ENCODE results near the gene MALSU1. TPM values are rescaled to one million over a fixed set of nuclear protein-coding genes. Genes with fewer than 3 reads are reported as not detected.

MALSU1 gene
- total RNA-seq: 48.8 and 57.8 TPM in 2 replicates

DNA sequence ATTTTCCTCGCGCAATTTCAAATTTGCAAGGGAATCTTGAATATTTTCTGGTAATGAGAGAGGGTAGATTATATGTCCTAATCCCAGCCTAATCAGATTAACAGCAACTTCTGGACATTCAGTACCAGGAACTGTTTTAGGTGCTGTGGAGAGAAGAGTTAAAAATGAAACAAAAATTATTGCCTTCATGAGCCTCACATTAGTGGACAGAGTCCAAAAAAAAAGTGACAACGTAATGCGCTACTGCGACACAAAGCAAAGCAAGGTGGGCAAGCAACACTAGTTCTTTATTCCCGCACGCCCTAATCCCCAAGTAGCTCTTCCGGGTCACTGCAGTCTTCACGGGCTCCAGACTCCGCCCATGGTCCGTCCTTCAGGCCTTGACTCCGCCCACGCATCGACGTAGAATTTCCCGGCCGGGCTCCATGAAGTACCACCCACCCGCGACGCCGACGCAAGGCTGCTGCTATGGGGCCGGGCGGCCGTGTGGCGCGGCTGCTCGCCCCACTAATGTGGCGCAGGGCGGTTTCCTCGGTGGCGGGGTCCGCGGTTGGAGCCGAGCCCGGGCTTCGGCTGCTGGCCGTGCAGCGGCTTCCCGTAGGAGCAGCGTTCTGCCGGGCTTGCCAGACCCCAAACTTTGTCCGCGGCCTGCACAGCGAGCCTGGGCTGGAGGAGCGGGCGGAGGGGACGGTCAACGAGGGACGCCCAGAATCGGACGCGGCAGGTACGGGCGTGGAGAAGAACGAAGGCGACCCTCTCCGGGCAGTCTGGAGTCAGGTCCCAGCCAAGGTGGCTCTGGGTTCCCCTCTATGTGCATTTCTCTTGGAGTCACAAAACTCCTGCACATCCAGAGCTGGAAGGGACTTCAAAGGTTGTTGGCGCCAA is at the start of gene MALSU1:
TSS of gene MALSU1 (plus strand) at position 455 of the 885 bp plus-strand sequence. CDS start at position 469, 14 bp downstream.

Other genes with a start within 250 kb of the MALSU1 start
- 19.0 and 27.8 TPM in 2 replicates for gene KLHL7, start 193.6 kb upstream of the MALSU1 start, total RNA-seq
- gene NUP42, start 117.3 kb upstream of the MALSU1 start, total RNA-seq: 12.5 and 26.9 TPM in 2 replicates
- 17.7 and 22.2 TPM in 2 replicates for gene GPNMB, start 52.6 kb upstream of the MALSU1 start, total RNA-seq
- 24.7 and 45.5 TPM in 2 replicates for gene IGF2BP3, start 171.2 kb downstream of the MALSU1 start, total RNA-seq
- gene TRA2A, start 232.6 kb downstream of the MALSU1 start, total RNA-seq: 14.6 and 16.2 TPM in 2 replicates